Neural crest cell (in vitro differentiated cells): ENCODE results near the gene ERBIN. TPM values are rescaled to one million over a fixed set of nuclear protein-coding genes. Genes with fewer than 3 reads are reported as not detected.

Source experiments
- DNase-seq: peaks from one replicate; pipeline ENCODE4 v3.0.0; 2021; ENCODE audit warnings: low read depth, mixed read lengths, low spot score
- H3K27ac Mint-ChIP-seq: one replicate; pipeline ENCODE4 v1.8.0; 2021; ENCODE audit warnings: mild to moderate bottlenecking, mixed read lengths; ENCODE audit not compliant: unreplicated experiment
- H3K27me3 Mint-ChIP-seq: 2 replicates; pipeline ENCODE4 v1.8.0; 2021; ENCODE audit warnings: low read depth, mild to moderate bottlenecking, mixed read lengths
- H3K36me3 Mint-ChIP-seq: 2 replicates; pipeline ENCODE4 v1.8.0; 2021; ENCODE audit warnings: low read depth, mild to moderate bottlenecking, mixed read lengths
- H3K4me1 Mint-ChIP-seq: 2 replicates; pipeline ENCODE4 v1.8.0; 2021; ENCODE audit warnings: mixed read lengths
- H3K4me3 Mint-ChIP-seq: one replicate; pipeline ENCODE4 v1.8.0; 2021; ENCODE audit warnings: mild to moderate bottlenecking, mixed read lengths
- H3K9me3 Mint-ChIP-seq: 2 replicates; pipeline ENCODE4 v1.8.0; 2021; ENCODE audit warnings: mixed read lengths
- CTCF ChIP-seq: fragments of 200-600 bp; sonication (generic); conservative IDR thresholded peaks from 2 replicates; pipeline ENCODE4 v1.5.0; 2021; ENCODE audit warnings: antibody characterized with exemption, mild to moderate bottlenecking
- total RNA-seq: library from RNA; stranded (reverse); gene quantifications from 2 replicates; pipeline ENCODE4 v1.2.1, GENCODE V29; 2021

ERBIN gene
- total RNA-seq, 1 donor from 2014 or later, result 52.2 TPM

GRCh38 chr5:65932676-65933075 lies 6.3 kb downstream of the ERBIN start:
- Mint-ChIP-seq H3K27ac (no peak overlapping the region), H3K9me3 (no peaks in the 10 kb centered on the region), H3K4me3 (peak overlapping the region; percentile 7), H3K27me3 (no peaks in the 10 kb centered on the region), H3K36me3 (peaks cover 12% of the 10 kb centered on the region), H3K4me1 (peaks cover 39% of the 10 kb centered on the region)
- no peak for DNase-seq
- no peak for TF ChIP-seq CTCF

- H3K9me3 Mint-ChIP-seq, result peaks cover 3% of the 10 kb centered on the region
- DNase-seq, result no peak
- peaks cover 18% of the 10 kb centered on the region for H3K36me3 Mint-ChIP-seq
- H3K4me1 Mint-ChIP-seq, result peaks cover 33% of the 10 kb centered on the region
- H3K27me3 Mint-ChIP-seq, result no peaks in the 10 kb centered on the region
- no peak overlapping the region for H3K27ac Mint-ChIP-seq
- H3K4me3 Mint-ChIP-seq, result peak overlapping the region; percentile 7
- no peak for TF ChIP-seq CTCF
These were observed 6.9 kb downstream of the ERBIN start for GRCh38 chr5:65933295-65933694.

GRCh38 chr5:65938256-65938655 lies 11.9 kb downstream of the ERBIN start:
- Mint-ChIP-seq H3K4me1 (peaks cover 8% of the 10 kb centered on the region), H3K27ac (no peak overlapping the region), H3K27me3 (no peaks in the 10 kb centered on the region)

GRCh38 chr5:65943771-65944170 lies 17.4 kb downstream of the ERBIN start:
- TF ChIP-seq CTCF, result no peak
- peaks cover 3% of the 10 kb centered on the region for H3K9me3 Mint-ChIP-seq
- no peak overlapping the region for H3K27ac Mint-ChIP-seq
- peaks cover 23% of the 10 kb centered on the region for H3K36me3 Mint-ChIP-seq
- H3K4me3 Mint-ChIP-seq, result no peak overlapping the region
- no peaks in the 10 kb centered on the region for H3K27me3 Mint-ChIP-seq
- DNase-seq, result no peak
- peaks cover 4% of the 10 kb centered on the region for H3K4me1 Mint-ChIP-seq

More at GRCh38 chr5:65938256-65938655, 11.9 kb downstream of the ERBIN start:
- no peak for DNase-seq
- Mint-ChIP-seq H3K4me3 (peak overlapping the region; percentile 41), H3K36me3 (peaks cover 28% of the 10 kb centered on the region), H3K9me3 (peaks cover 6% of the 10 kb centered on the region)
- TF ChIP-seq CTCF, result no peak

GRCh38 chr5:65946198-65946745 lies 19.9 kb downstream of the ERBIN start:
- Mint-ChIP-seq H3K4me3 (no peak overlapping the region), H3K27me3 (no peaks in the 10 kb centered on the region), H3K4me1 (peaks cover 4% of the 10 kb centered on the region), H3K36me3 (peaks cover 22% of the 10 kb centered on the region), H3K9me3 (peaks cover 3% of the 10 kb centered on the region), H3K27ac (no peak overlapping the region)
- no peak for TF ChIP-seq CTCF
- no peak for DNase-seq
